GM12891 (cell line): ENCODE measurements around the gene TKT.

Source experiments
- PAX5 ChIP-seq: IDR thresholded peaks from 2 replicates; pipeline ENCODE4 v1.6.1; 2011; ENCODE audit warnings: low read length, moderate library complexity, mild to moderate bottlenecking; ENCODE audit not compliant: insufficient read depth, severe bottlenecking
- POLR2A ChIP-seq: IDR thresholded peaks from 2 replicates; pipeline ENCODE4 v1.6.1; 2011; ENCODE audit warnings: low read depth, low read length, control low read depth
- POLR2AphosphoS5 ChIP-seq: IDR thresholded peaks from 2 replicates; pipeline ENCODE4 v1.6.1; 2011; ENCODE audit warnings: low read depth, low read length, control low read depth
- SPI1 ChIP-seq: IDR thresholded peaks from 2 replicates; pipeline ENCODE4 v1.6.1; 2011; ENCODE audit warnings: low read depth, low read length, control low read depth
- TAF1 ChIP-seq: IDR thresholded peaks from 2 replicates; pipeline ENCODE4 v1.6.1; 2011; ENCODE audit warnings: low read depth, low read length, control low read depth

GRCh38 chr3:53189276-53189675 is 66.5 kb downstream of the TKT start:
- TF ChIP-seq TAF1, result no peak
- TF ChIP-seq POLR2A, result no peak
- TF ChIP-seq POLR2AphosphoS5, result no peak
- TF ChIP-seq SPI1, result no peak
- no peak for TF ChIP-seq PAX5
